ENCODE data around the gene ERVV-1.
A peak's percentile ranks its signal among the peaks of the same experiment; 100 is the strongest.
"Not testable (repeated sequence)": the region's sequence is repeated elsewhere in the genome, so short reads cannot be mapped to it uniquely, and the experiment has no call there.

ERVV-1 gene

GRCh38 chr19:53013621-53014020, at the start of gene ERVV-1:
TSS of gene ERVV-1 (plus strand) at chr19:53013921. CDS start at chr19:53014091, 170 bp downstream.
- no peak for DNase-seq

GRCh38 chr19:52967772-52968171, 45.9 kb upstream of the ERVV-1 start:
- DNase-seq: no peak

GRCh38 chr19:52981329-52981728, 32.4 kb upstream of the ERVV-1 start:
- no peak for DNase-seq

- DNase-seq: not testable (repeated sequence)
These were observed 30.6 kb upstream of the ERVV-1 start for GRCh38 chr19:52983167-52983566.

- DNase-seq: no peak
These were observed 26.5 kb upstream of the ERVV-1 start for GRCh38 chr19:52987221-52987620.

GRCh38 chr19:52988506-52988905, 25.2 kb upstream of the ERVV-1 start:
- DNase-seq: no peak

- no peak for DNase-seq
These were observed 22.8 kb upstream of the ERVV-1 start for GRCh38 chr19:52990759-52991418.

- DNase-seq: peak; percentile 26
These were observed 22.2 kb upstream of the ERVV-1 start for GRCh38 chr19:52991484-52991883.

GRCh38 chr19:52992109-52993004, 21.4 kb upstream of the ERVV-1 start:
- DNase-seq: no peak

GRCh38 chr19:52993342-52994178, 20.2 kb upstream of the ERVV-1 start:
- peak; percentile 71 for DNase-seq

GRCh38 chr19:52995711-52996110, 18.0 kb upstream of the ERVV-1 start:
- DNase-seq: no peak

GRCh38 chr19:52997975-52998374, 15.7 kb upstream of the ERVV-1 start:
- no peak for DNase-seq

GRCh38 chr19:53002479-53002878, 11.2 kb upstream of the ERVV-1 start:
- DNase-seq: no peak

GRCh38 chr19:53004242-53004641, 9.5 kb upstream of the ERVV-1 start:
- DNase-seq: no peak

- DNase-seq: no peak
These were observed 6.5 kb upstream of the ERVV-1 start for GRCh38 chr19:53007200-53007599.

GRCh38 chr19:53007606-53008005, 6.1 kb upstream of the ERVV-1 start:
- no peak for DNase-seq

GRCh38 chr19:53008061-53008778, 5.5 kb upstream of the ERVV-1 start:
- no peak for DNase-seq

- no peak for DNase-seq
These were observed 3.2 kb upstream of the ERVV-1 start for GRCh38 chr19:53010494-53010893.

GRCh38 chr19:53012006-53012405, 1.7 kb upstream of the ERVV-1 start:
- no peak for DNase-seq

- no peak for DNase-seq
These were observed 1.4 kb downstream of the ERVV-1 start for GRCh38 chr19:53015159-53015558.

GRCh38 chr19:53015730-53016129, 2.0 kb downstream of the ERVV-1 start:
- DNase-seq: no peak

- no peak for DNase-seq
These were observed 6.0 kb downstream of the ERVV-1 start for GRCh38 chr19:53019684-53020083.

GRCh38 chr19:53028306-53028705, 14.6 kb downstream of the ERVV-1 start:
- DNase-seq: not testable (repeated sequence)
